8988T (cell line): ENCODE data around the gene C1QTNF9.
"Not testable (repeated sequence)": the region's sequence is repeated elsewhere in the genome, so short reads cannot be mapped to it uniquely, and the experiment has no call there.

Source experiments
- DNase-seq: peaks from one replicate; pipeline ENCODE4 v3.0.0; 2011

Gene C1QTNF9

DNA sequence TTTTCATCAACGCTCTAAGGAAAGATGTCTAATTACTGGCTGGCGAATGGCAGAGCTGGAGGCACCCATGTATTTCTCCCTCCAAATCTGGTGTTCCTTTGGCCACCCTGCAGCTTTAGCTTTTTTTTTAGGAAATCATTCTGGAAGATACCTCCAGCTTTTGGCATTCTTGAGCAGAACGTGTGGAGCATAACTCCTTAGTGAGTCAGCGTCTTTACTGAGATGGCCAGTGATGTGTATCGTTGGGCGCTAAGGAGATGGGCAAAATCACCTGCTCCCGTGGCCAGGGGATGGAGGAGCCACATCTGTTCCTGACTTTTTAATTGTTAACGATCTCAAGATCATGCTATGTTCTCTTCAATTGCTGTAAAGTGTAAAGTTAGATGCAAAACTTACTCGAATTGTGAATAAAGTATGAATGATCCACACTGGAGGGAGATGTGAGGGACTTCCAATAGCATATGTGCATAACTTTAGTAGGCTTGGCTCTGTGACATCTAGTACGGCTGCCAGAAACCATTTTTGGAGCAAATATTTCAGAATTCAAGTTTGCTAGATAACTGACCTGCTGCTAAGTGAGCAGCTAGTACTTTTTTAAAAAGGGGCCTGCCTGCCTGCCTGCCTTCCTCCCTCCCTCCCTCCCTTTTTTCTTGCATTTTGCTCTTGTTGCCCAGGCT, 24.4 kb upstream of the C1QTNF9 start:
- DNase-seq, result no peak

DNA sequence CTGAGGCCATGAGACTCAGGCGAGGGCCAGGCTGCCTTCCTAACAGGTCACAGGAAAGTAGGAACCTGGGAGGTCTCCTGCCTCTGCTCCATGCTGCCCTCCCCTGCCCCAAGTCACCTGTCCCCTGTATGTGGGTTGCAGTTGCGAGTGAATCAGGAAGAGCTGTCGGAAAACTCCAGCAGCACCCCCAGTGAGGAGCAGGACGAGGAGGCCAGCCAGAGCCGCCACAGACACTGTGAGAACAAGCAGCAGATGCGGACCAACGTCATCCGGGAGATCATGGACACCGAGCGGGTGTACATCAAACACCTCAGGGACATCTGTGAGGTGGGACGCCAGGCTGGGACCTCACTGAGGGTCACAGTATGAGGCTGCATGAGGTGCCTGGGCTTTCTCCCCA, 22.8 kb upstream of the C1QTNF9 start:
- DNase-seq, result no peak

DNA sequence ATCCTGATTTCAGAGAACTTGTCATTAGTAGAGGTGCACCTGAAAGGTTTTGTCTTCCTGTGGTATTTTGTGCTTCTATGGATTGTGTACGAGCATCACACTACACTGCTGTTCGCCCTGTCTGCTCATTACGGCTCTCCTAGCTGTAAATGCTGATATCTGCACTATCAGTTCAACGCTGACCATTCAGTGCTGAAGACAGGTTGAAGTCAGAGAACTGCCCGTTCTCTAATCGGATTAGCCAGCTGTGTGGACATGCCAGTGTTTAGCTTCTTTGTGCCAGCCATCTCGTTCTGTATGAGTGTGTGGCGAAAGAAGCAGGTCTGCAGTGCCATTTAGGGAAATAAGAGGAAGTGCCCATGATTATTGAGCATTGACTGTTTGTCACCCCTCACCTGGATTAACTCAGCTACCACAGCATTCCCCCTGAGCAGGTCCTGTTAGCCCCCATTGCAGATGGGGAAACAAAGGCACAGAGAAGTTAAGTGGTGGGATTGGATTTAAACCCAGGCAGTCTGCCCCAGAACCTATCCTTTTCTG, 21.6 kb upstream of the C1QTNF9 start:
- no peak for DNase-seq

DNA sequence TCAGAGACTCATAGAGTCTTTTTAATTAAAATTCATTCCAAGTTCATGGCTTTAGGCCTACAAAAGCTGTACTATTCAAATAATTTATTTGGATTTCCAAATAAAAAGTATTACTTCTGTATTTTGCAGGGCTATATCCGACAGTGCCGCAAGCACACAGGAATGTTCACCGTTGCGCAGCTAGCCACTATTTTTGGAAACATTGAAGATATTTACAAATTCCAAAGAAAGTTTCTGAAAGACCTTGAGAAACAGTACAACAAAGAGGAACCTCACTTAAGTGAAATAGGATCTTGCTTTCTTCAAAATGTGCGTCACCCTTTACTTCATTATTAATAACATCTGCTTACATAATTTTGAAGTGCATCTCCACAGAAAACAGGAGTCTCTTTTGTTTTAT, 20.5 kb upstream of the C1QTNF9 start:
- DNase-seq, result no peak

DNA sequence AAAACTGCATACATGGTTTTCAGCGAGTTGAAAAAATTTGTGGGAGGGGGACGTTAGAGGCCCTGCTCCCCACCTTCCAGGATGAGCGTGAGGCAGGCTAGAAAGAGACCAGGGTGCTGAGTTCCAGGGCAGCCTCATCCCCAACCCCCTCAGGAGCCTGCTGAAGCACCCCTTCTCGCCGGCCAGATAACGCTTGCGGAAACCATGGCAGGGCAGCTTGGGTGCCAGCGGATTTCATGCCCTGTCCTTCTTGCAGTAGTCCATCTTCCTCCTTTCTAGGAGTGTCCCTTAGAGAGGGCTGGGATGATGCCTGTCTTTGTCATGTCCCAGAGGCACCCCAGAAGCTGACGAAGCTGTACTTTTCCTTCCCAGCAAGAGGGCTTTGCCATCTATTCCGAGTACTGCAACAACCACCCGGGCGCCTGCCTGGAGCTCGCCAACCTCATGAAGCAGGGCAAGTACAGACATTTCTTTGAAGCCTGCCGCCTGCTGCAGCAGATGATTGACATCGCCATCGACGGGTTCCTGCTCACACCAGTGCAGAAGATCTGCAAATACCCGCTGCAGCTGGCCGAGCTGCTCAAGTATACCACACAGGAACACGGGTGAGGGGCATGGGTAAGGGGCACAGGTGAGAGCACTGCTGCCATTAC, 19.0 kb upstream of the C1QTNF9 start:
- DNase-seq, result no peak

DNA sequence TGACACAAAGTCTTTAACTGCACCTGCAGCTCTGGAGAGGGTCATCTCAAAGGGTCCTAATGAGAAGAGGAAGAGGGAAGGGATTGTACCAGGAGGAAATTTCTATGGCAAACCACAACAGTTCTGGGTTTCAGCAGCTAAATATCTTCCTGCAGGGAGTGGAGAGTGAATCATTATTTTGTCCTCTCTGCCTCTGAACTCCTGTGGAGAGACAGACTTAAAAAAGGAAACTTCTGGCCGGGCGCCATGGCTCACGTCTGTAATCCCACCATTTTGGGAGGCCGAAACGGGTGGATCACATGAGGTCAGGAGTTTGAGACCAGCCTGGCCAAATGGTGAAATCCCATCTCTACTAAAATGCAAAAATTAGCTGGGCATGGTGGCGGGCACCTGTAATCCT, 16.9 kb upstream of the C1QTNF9 start:
- no peak for DNase-seq

DNA sequence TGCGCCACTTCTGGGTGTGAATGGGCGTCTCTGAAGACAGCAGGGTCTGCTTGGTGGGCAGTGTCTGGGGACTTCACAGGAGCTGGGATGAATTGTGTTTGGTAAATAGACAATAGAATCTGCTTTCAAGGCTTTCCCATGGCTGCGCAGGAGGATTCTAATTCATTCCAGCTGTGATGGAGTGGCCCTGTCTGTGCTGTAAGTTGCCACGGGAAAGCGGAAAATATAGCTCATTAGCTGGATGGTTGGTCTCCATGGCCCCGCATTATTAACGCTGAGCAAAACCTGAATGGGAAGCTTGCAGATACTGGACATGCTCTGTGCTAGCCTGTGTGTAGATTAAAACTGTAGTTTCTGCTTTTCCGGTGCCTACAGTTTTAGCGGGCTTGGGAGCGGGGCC, 15.6 kb upstream of the C1QTNF9 start:
- DNase-seq, result no peak

DNA sequence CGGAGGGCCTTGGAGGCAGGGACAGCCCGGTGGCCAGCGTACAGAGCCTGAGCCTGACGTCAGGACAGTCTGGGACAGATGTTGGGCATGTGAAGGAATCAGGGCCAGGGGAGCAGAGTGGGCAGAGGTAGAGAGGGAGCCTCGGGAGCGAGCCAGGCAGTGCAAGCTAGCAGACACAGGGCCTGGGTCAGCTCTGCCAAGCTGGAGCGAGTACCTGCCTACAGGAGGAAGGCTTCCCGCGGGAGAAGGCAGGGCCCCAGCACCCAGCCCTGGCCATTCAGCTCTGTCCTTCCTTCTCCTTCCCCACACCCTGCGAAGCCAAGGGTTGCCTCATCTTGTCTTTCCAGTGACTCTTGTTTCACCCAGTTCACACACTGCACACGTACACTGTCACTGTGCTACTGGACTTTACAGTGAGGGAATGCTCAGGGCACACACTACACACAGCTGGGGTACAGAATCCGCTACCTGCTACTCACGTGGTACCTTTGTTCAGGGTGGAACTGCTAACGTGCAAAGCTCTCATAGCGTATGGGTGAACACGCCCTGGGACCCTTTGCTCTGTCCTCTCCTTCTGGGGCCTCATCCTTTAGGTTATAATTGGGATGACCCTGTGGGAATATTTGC, 9.8 kb upstream of the C1QTNF9 start:
- no peak for DNase-seq

DNA sequence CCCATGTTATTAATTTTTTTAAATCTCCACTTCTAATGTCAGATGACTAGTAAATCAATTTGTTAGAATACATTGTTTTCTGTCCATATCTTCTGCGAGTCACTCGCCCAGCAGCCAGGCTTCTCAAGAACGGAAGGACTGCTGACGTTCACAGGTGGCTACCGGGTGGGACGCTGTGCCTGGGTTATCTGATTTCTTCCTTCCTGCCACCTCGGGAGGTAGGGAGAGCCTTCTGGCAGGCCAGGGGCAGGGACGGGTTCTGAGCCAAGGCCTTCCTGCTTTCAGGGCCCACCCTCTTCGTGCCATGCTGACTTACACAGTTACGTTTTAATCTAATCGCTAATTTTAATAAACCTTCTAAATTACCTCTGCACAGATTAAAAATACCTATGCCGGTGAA, 7.9 kb upstream of the C1QTNF9 start:
- DNase-seq, result no peak

DNA sequence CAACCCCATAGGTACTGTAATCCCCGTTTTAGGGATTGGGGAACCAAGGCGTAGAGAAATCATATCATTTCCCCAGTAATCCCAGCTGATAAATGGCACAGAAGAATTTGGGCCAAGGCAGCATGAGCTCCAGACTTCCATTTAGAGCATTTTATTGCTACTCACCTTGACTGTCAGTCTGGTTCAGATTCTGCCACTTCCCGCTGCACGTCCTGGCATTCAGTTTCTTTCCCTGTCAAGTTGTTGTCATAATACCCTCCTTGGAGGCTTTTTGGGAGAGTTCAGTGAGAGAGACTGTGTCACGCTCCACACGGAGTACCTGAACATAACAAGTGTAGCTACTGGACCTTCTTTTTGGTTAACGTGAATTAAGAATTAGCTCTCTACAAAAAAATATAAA, 7.5 kb upstream of the C1QTNF9 start:
- DNase-seq, result no peak

DNA sequence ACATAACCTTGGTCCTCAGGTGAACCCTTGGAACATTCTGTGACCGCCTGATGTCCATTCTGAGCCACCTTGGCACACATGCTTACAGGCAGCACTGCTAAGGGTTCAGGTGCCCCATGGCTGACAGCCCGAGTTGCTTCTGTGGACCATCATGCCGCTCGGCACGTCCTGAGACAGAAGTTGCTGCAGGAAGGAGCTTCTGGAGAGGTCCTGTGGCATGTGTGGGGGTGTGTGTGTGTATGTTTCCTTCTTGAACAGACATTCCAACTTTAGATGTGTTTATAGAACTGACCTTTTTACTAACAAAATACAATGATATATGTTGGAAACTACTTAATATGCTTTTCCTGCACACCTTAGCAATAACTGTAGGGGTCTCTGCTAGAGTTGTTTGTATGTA, 4.8 kb upstream of the C1QTNF9 start:
- DNase-seq, result no peak

DNA sequence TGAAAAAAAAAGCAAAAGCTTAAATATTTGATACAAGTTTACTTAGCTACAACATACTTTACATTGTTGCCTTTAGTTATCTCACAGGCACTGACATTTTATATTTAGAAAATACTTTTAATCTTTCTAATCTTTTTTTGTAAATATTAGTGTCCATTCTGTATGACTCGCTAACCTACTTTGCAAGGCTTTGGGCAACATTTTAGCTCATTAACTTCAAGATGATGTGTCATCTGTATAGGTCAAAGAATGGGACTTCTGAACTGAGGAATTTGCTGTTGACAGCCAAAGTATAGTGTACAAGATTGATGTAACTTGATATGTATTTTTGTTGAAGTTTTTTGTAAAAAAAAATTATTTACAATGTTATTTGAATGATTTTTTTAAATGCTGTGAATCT, 2.7 kb upstream of the C1QTNF9 start:
- no peak for DNase-seq

DNA sequence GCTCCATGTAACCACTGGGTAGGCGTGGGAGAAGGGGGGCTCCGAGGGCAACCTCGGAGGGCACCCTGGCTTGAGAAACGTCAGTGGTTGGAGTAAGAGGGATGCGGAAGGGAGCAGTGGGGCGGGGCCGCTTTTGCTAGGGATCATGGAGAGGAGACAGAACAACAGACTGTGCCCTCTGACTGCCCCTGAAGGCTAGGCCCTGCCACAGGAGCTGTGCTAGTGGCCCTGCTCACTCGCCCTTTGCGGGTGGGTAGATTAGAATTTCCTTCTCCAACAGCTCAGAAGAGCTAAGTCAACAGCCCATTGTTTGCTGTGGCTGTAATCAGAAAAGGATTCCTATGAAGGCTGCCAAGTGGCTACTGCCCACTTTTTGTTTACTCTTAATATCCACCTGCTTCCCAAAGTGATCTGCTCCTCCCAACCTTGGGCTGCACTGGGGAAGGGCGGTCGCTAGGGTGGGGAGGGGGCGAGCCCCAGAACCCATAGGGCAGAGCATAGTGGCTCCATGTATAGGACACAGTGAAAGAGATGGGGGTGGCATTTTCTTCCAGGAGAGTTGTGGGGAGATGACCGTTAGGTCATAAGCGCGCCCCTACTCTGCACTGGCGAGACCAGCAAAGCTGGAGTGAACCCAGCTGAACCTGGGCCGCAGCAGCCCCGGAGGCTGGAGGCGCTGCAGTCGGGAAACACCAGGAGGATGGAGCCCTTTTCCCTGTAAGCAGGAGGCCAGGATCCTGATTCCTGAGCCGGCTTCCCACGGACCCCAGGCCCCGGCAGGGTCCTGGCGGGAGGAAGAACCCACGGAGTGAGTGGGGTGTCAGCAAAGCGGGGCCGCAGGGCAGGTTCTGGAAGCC, 1.9 kb upstream of the C1QTNF9 start:
- no peak for DNase-seq

DNA sequence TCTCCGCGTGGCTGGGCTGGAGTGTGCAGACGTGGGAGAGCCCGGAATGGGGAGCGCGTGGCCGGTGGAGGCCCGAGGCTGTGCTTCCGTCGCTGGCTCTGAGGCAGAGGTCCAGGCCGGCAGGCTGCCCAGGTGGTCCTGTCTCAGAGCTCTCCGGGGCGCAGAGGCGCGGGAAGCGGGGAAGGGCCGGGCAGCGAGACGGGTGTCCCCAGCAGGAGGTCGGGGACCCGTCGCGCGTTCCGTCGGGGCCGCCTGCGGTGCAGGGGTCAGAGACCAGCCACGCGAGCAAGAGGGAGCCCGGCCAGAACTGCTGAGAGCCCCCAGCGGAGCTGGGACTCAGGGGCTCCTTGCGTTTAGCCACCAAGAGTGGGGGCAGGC, 1.3 kb upstream of the C1QTNF9 start:
- DNase-seq, result no peak

DNA sequence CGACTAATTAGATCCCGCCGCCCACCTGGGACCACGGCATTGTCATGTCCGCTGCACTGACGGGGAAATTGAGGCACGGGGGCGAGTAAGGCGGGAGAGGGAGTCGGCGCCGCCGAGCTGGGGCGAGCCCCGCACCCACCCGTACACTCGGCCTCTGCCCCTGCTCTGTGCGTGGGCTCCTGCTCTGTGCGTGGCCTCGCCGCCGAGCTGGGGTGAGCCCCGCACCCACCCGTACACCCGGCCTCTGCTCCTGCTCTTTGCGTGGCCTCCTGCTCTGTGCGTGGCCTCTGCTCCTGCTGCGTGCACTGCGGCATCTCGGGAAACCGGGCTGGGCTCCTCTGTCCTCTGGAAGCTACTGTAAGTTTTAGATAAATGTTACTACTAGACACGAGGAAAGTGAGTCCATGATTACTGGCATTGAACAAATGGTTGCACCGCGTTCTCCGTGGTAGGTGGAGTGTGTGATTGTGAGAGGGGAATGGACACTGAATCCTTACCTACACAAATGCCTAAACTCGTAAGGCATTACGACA, 826 bp upstream of the C1QTNF9 start:
- DNase-seq, result no peak

DNA sequence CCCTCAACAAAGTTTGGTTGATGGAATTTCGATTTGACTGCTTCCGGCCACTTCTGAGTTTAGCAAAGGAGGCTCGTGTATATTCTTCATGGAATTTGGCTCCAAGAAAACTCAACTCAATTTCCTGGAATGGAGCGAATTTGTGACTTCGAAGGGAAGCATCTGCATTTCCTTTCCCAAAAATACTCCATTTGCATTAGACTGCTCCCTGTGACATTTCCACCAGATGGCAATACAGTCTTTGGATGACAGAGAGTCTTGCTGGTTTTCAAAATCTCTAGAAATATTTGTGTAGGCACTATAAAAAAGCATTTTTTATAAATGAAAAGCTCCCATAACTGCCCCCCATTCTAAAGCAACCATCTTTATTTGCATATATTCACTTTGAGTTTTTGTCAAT, 4.1 kb downstream of the C1QTNF9 start:
- DNase-seq, result no peak

DNA sequence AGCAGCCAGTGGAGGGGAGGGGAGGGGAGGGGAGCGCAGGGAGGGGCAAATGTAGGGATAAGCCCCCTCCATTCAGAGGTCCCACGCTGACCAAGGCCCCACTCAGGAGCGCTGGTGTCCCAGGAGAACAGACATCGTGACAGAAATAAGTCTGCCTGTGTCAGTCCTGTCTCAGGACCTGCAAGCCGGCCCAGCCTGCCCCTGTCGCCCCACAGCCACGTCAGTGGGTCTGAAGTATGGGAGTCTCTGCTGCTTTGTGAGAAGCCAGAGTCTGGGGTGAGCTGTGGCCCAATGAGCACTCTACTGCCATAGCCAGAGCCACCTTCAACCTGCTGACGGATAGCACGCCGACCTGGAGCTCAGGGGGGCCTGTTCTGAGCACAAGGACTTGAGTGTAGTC, 8.5 kb downstream of the C1QTNF9 start:
- not testable (repeated sequence) for DNase-seq

DNA sequence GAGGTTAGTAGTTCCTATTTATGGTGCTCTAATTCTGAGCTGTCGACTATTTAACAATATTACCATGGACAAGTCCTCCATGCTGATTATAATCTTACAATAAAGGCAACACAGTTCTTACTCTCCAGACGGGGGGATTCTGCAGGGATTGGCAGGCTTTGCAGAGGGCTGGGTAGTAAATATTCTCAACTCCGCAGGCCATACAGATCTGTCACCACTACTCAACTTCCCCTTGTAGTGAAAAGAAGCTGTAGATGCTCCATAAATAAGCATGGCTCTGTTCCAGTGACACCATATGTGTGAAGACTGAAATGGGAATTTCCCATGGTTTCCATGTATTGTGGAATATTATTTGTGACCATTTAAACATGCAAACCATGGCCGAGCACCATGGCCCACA, 9.5 kb downstream of the C1QTNF9 start:
- DNase-seq, result not testable (repeated sequence)

DNA sequence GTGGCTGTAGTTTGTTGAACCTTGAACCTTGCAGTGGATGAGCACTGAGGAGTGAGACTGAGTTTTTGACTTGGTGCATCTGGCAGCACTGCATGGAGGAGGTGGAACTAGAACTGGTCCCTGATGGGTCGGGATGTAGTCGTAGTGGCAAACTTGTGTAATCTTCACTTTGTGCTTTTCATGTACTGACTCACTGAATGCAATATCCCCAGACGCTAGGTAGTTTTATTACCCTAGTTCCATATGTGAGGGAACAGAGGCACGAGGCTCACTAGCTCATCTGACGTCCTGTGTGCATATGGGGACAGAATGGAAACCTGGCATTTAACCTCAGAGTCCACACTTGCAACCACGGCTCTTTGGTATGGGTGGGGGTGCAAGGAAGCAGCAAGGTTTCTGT, 10.3 kb downstream of the C1QTNF9 start:
- DNase-seq, result not testable (repeated sequence)

DNA sequence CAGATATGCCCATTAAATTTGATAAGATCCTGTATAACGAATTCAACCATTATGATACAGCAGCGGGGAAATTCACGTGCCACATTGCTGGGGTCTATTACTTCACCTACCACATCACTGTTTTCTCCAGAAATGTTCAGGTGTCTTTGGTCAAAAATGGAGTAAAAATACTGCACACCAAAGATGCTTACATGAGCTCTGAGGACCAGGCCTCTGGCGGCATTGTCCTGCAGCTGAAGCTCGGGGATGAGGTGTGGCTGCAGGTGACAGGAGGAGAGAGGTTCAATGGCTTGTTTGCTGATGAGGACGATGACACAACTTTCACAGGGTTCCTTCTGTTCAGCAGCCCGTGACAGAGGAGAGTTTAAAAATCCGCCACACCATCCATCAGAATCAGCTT, 12.0 kb downstream of the C1QTNF9 start:
- DNase-seq, result not testable (repeated sequence)

DNA sequence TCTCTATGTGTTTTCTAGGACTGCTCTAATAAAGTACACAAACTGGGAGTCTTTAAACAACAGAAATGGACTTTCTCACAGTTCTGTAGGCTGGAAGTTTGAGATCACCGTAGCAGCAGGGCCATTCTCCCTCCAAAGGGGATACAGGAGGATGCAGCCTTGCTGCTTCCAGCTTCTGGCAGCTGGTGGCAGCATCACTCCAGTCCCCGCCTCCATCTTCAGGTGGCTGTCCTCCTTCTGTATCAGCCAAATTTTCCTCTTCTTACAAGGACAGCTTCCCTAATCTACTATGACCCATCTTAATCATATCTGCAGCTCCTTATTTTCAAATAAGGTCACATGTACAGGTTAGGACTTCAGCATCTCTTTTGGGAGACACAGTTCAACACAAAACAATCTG, 13.1 kb downstream of the C1QTNF9 start:
- not testable (repeated sequence) for DNase-seq

DNA sequence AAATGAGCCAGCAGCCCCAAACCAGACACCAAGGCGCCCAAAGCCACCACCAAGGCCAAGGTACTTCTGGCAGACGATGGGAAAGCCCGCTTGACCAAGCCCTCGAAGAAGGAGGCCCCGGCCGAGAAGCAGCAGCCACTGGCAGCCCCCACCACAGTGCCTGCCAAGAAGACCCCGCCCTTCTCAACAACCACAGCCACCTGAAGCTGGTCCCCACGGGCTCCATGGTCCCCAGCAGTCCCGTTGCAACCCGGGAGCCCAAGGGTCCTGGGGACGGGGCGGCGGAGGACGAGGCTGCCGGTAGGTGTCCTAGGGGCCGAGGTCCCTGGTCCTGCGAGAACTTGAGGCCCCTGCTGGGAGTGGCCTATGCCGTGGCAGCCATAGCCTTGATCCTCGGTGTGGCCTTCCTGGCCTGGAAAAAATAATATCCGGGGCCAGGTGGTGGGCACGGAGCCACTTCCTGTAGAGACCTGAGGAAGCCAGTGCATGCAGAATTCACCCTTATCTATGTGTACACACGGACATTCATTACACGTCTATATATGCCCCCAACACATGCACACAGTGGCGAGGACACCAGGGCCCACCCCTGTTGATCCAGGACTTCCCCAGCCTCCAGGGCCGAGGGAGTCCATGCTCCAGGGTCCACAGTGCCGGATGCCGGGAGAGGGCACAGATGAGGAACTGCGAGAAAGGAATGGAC, 13.8 kb downstream of the C1QTNF9 start:
- DNase-seq, result no peak

DNA sequence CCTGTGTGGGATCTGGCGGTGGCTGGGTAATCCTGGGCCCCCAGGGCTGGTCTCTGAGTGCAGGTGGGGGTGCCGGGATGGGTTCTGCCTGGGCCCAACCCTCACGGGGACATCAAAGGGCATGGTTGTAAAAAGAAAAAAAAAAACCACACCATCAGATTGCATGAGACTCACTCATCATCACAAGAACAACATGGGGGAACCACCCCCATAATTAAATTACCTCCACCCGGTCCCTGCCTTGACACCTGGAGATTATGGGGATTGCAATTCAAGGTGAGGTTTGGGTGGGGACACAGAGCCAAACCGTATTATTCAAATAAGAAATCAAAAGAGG, 14.3 kb downstream of the C1QTNF9 start:
- no peak for DNase-seq
